Liver (tissue), 9 donors: ENCODE results near the gene GRB2. TPM values are rescaled to one million over a fixed set of nuclear protein-coding genes. Genes with fewer than 3 reads are reported as not detected.

Experiments
- DNase-seq: peaks from one replicate; pipeline ENCODE4 v3.0.0-alpha.2; 2017; ENCODE audit warnings: low spot score
- H3K27ac ChIP-seq, 2 donors: one replicate each; pipeline ENCODE4 v1.7.0; 2013; ENCODE audit warnings: inconsistent platforms in 2 of 2, low read length in 2 of 2, control low read depth in 1 of 2, low read depth in 1 of 2, mild to moderate bottlenecking in 1 of 2
- H3K27me3 ChIP-seq, 4 donors: one replicate each; pipeline versions ENCODE4 v1.6.1 to v1.7.0; 2013; ENCODE audit warnings: low read length in 3 of 4, inconsistent platforms in 1 of 4, mild to moderate bottlenecking in 1 of 4, moderate library complexity in 1 of 4; ENCODE audit not compliant: control insufficient read depth in 4 of 4, insufficient read depth in 4 of 4
- H3K36me3 ChIP-seq, 4 donors: one replicate each; pipeline versions ENCODE4 v1.6.1 to v1.7.0; 2013; ENCODE audit warnings: low read length in 3 of 4, mild to moderate bottlenecking in 3 of 4, low read depth in 1 of 4, moderate library complexity in 1 of 4; ENCODE audit not compliant: control insufficient read depth in 4 of 4, insufficient read depth in 3 of 4
- H3K4me1 ChIP-seq, 4 donors: one replicate each; pipeline versions ENCODE4 v1.6.1 to v1.7.0; 2013; ENCODE audit warnings: low read length in 3 of 4, mild to moderate bottlenecking in 3 of 4, moderate library complexity in 1 of 4; ENCODE audit not compliant: control insufficient read depth in 4 of 4, insufficient read depth in 4 of 4
- H3K4me3 ChIP-seq, 3 donors: one replicate each; pipeline versions ENCODE4 v1.6.1 to v1.7.0; 2013; ENCODE audit warnings: low read length in 3 of 3, control low read depth in 1 of 3, low read depth in 1 of 3, mild to moderate bottlenecking in 1 of 3
- H3K9ac ChIP-seq, 2 donors: one replicate each; pipeline ENCODE4 v1.7.0; 2013; ENCODE audit warnings: low read length in 2 of 2, mild to moderate bottlenecking in 2 of 2, moderate library complexity in 2 of 2, control low read depth in 1 of 2, low read depth in 1 of 2
- H3K9me3 ChIP-seq, 4 donors: one replicate each; pipeline versions ENCODE4 v1.6.1 to v1.7.0; 2013; ENCODE audit warnings: low read length in 3 of 4; ENCODE audit not compliant: control insufficient read depth in 4 of 4
- ATF3 ChIP-seq: IDR thresholded peaks from 2 replicates; pipeline ENCODE4 v1.6.1; 2016; ENCODE audit warnings: antibody characterized with exemption
- CTCF ChIP-seq: fragments of 150-350 bp; IDR thresholded peaks from 2 replicates; pipeline ENCODE4 v1.5.1; 2017; ENCODE audit warnings: improper control_type of control experiment, low read depth, low read length; ENCODE audit not compliant: missing input control
- EGR1 ChIP-seq, 2 donors: IDR thresholded peaks; 2 replicates each; pipeline ENCODE4 v1.6.1; 2016 to 2018; ENCODE audit warnings: antibody characterized with exemption in 2 of 2, low read depth in 2 of 2
- HNF4A ChIP-seq, 2 donors: conservative IDR thresholded peaks; 2 replicates each; pipeline ENCODE4 v1.6.1; 2016; ENCODE audit warnings: antibody characterized with exemption in 2 of 2, mild to moderate bottlenecking in 2 of 2
- HNF4G ChIP-seq: IDR thresholded peaks from 2 replicates; pipeline ENCODE4 v1.6.1; 2016; ENCODE audit warnings: antibody characterized with exemption
- JUND ChIP-seq, 2 donors: IDR thresholded peaks; 2 replicates each; pipeline ENCODE4 v1.6.1; 2016; ENCODE audit warnings: antibody characterized with exemption in 2 of 2
- MAX ChIP-seq: IDR thresholded peaks from 2 replicates; pipeline ENCODE4 v1.6.1; 2016; ENCODE audit warnings: antibody characterized with exemption
- RAD21 ChIP-seq, 2 donors: IDR thresholded peaks; 2 replicates each; pipeline ENCODE4 v1.6.1; 2016; ENCODE audit warnings: antibody characterized with exemption in 2 of 2, mild to moderate bottlenecking in 2 of 2
- REST ChIP-seq: IDR thresholded peaks from 2 replicates; pipeline ENCODE4 v1.6.1; 2016; ENCODE audit warnings: antibody characterized with exemption, mild to moderate bottlenecking
- RXRA ChIP-seq, 2 donors: IDR thresholded peaks; 2 replicates each; pipeline ENCODE4 v1.6.1; 2017 to 2018; ENCODE audit warnings: antibody characterized with exemption in 2 of 2, mild to moderate bottlenecking in 1 of 2
- SP1 ChIP-seq: IDR thresholded peaks from 2 replicates; pipeline ENCODE4 v1.6.1; 2018; ENCODE audit warnings: antibody characterized with exemption, mild to moderate bottlenecking
- YY1 ChIP-seq: IDR thresholded peaks from 2 replicates; pipeline ENCODE4 v1.6.1; 2016; ENCODE audit warnings: antibody characterized with exemption, mild to moderate bottlenecking
- ZBTB33 ChIP-seq: IDR thresholded peaks from 2 replicates; pipeline ENCODE4 v1.6.1; 2016; ENCODE audit warnings: antibody characterized with exemption
- WGBS: extraction: QIAGEN DNeasy Blood & Tissue Kit; methylation state at CpG from one replicate; pipeline ENCODE4 v1.1.7; 2013; 5-methylcytosine and 5-hydroxymethylcytosine counted together
- polyA plus RNA-seq, 2 donors: library from polyadenylated mRNA; stranded (reverse) in 1 of 2; unstranded in 1 of 2; fragments of 200-250 nt in 1 of 2; fragments of >200 nt in 1 of 2; fragmentation: Nextera tagmentation in 1 of 2; extraction: Ambion mirVana in 1 of 2; gene quantifications; one replicate each; pipeline versions ENCODE4 v1.2.1 to v1.2.3, GENCODE V29; 2013 to 2015
- total RNA-seq, 2 donors: library from RNA; depleted of rRNA; stranded (reverse); fragments of >200 nt; gene quantifications; one replicate each; pipeline ENCODE4 v1.2.3, GENCODE V29; 2014
- donor health status: healthy.
- donor health status: healthy.
- donor health status: healthy.
- donor health status: healthy.
- donor health status: healthy.

GRB2 gene
- total and polyA plus RNA-seq, 4 donors: 36.0 to 91.8 (median 49.6) TPM

GRCh38 chr17:75301049-75301448, 104.4 kb downstream of the GRB2 start:
- no peaks in the 10 kb centered on the region for H3K36me3 ChIP-seq
- 85% methylated on average over 9 of the region's 9 CpGs for WGBS
- no peak overlapping the region for H3K27ac ChIP-seq
- H3K4me3 ChIP-seq: no peak overlapping the region
- DNase-seq: no peak
- H3K9ac ChIP-seq: no peak overlapping the region
- no peaks in the 10 kb centered on the region for H3K9me3 ChIP-seq
- H3K4me1 ChIP-seq: no peaks in the 10 kb centered on the region
- H3K27me3 ChIP-seq: no peaks in the 10 kb centered on the region
- TF ChIP-seq ZBTB33: no peak
- TF ChIP-seq RAD21 (IDR thresholded peaks at IDR 0.05): no peak
- no peak for TF ChIP-seq YY1
- no peak for TF ChIP-seq REST
- no peak for TF ChIP-seq RXRA (IDR thresholded peaks at IDR 0.05)
- no peak for TF ChIP-seq EGR1 (IDR thresholded peaks at IDR 0.05; ENCODE audit: low read depth in 2 of 2)

- no peaks in the 10 kb centered on the region for H3K27me3 ChIP-seq
These were observed 105.2 kb downstream of the GRB2 start for GRCh38 chr17:75300280-75300679.

More at GRCh38 chr17:75300280-75300679, 105.2 kb downstream of the GRB2 start:
- no peak overlapping the region for H3K27ac ChIP-seq
- H3K4me3 ChIP-seq: no peak overlapping the region
- TF ChIP-seq ATF3 (no peak), HNF4G (no peak), RAD21 (IDR thresholded peaks at IDR 0.05) (no peak), CTCF (no peak), MAX (no peak), JUND (IDR thresholded peaks at IDR 0.05) (no peak), RXRA (IDR thresholded peaks at IDR 0.05) (no peak), SP1 (no peak), HNF4A (conservative IDR thresholded peaks at IDR 0.05) (no peak), EGR1 (IDR thresholded peaks at IDR 0.05; ENCODE audit: low read depth in 2 of 2) (no peak)
- H3K36me3 ChIP-seq: no peaks in the 10 kb centered on the region
- peaks cover 0 to 5% (median 0%) of the 10 kb centered on the region in 4 donors for H3K4me1 ChIP-seq
- no peak for DNase-seq
- H3K9ac ChIP-seq: no peak overlapping the region
- 73% methylated on average over 7 of the region's 7 CpGs for WGBS
- no peaks in the 10 kb centered on the region for H3K9me3 ChIP-seq
